ENCODE measurements around the gene IFNL4. TPM values are rescaled to one million over a fixed set of nuclear protein-coding genes. Genes with fewer than 3 reads are reported as not detected.

Gene IFNL4
- total and polyA plus RNA-seq, 10 of the 15 experiments (the other 5 are each of a cell fraction or from before 2014, with no cell fraction given) = not detected

- TF ChIP-seq SMC3 (IDR thresholded peaks at IDR 0.05; ENCODE audit: borderline replicate concordance, low read length) (no peak), NR2C2 (IDR thresholded peaks at IDR 0.05; ENCODE audit: borderline replicate concordance, control insufficient read depth, insufficient read length, low read depth) (no peak), YY1 (IDR thresholded peaks at IDR 0.05; ENCODE audit: low read depth, low read length) (no peak), EZH2 (IDR thresholded peaks at IDR 0.05; ENCODE audit: borderline replicate concordance, control insufficient read depth, low read depth, low read length) (no peak), TCF7 (IDR thresholded peaks at IDR 0.05; ENCODE audit: borderline replicate concordance) (no peak), RELA (IDR thresholded peaks at IDR 0.05; ENCODE audit: borderline replicate concordance, partially characterized antibody) (no peak), ZBTB33 (IDR thresholded peaks at IDR 0.05) (no peak), TCF12 (IDR thresholded peaks at IDR 0.05; ENCODE audit: low read depth, low read length) (no peak)
Observed at GRCh38 chr19:39199025-39199424, 49.6 kb downstream of the IFNL4 start (continued).

GRCh38 chr19:39197808-39198207 lies 50.8 kb downstream of the IFNL4 start:
- Histone ChIP-seq H3K4me3 (no peak overlapping the region), H3K36me3 (ENCODE audit: control insufficient read depth in 2 of 2, insufficient read depth in 2 of 2, low read length in 1 of 2) (no peaks in the 10 kb centered on the region), H3K79me2 (ENCODE audit: control insufficient read depth, insufficient read depth, low read length) (no peaks in the 10 kb centered on the region), H3K9ac (ENCODE audit: control insufficient read depth, insufficient read depth, low read length) (no peak overlapping the region), H3K4me2 (ENCODE audit: control insufficient read depth, insufficient read depth) (no peak overlapping the region), H3K27ac (ENCODE audit: control insufficient read depth, insufficient read depth) (no peak overlapping the region), H3K4me1 (ENCODE audit: control insufficient read depth, insufficient read depth, low read length) (no peaks in the 10 kb centered on the region), H4K20me1 (ENCODE audit: control insufficient read depth, insufficient read depth) (no peaks in the 10 kb centered on the region), H2AFZ (ENCODE audit: control insufficient read depth, low read depth, low read length) (no peak overlapping the region), H3K27me3 (replicated peaks in 1 of 2; ENCODE audit: control insufficient read depth in 2 of 2, insufficient read depth in 2 of 2, low read length in 1 of 2) (peaks cover 3 to 5% of the 10 kb centered on the region in 2 experiments; a peak in 2 of 4 replicates), H3K9me3 (replicated peaks; ENCODE audit: control insufficient read depth, insufficient read depth, low read length) (no peaks in the 10 kb centered on the region)
- RAD21 ChIA-PET (ENCODE audit: unreplicated experiment) = no interaction called here
- WGBS (ENCODE audit: insufficient coverage, insufficient replicate concordance, low lambda C conversion rate, missing lambda C conversion rate) = 50% methylated on average over 5 of the region's 5 CpGs
- CTCF ChIA-PET = no interaction called here
- no TSS peak for BruUV-seq (replicated peaks)
- in situ Hi-C loops (cut with MboI) (no loop called here), intact Hi-C loops (cut with micrococcal nuclease; ENCODE audit: unreplicated experiment) (no loop called here)
- SMC1A ChIA-PET (ENCODE audit: uncharacterized antibody, unreplicated experiment) = no interaction called here
- FAIRE-seq (no peak), DNase-seq (ENCODE audit: low read depth, low spot score) (no peak), ATAC-seq (no peak)
- POLR2A ChIA-PET = no interaction called here
- TF ChIP-seq ELK1 (IDR thresholded peaks at IDR 0.05; ENCODE audit: low read depth, low read length) (no peak), TARDBP (IDR thresholded peaks at IDR 0.05; ENCODE audit: borderline replicate concordance) (no peak), EP300 (IDR thresholded peaks at IDR 0.05; ENCODE audit: borderline replicate concordance in 1 of 2, control insufficient read depth in 1 of 2, low read depth in 2 of 2, low read length in 2 of 2) (no peak), E2F8 (IDR thresholded peaks at IDR 0.05; ENCODE audit: low read depth, partially characterized antibody) (no peak), EGR1 (IDR thresholded peaks at IDR 0.05; ENCODE audit: borderline replicate concordance in 1 of 2, low read depth in 2 of 2, low read length in 2 of 2) (no peak), BRCA1 (IDR thresholded peaks at IDR 0.05; ENCODE audit: low read depth, low read length) (no peak), HSF1 (IDR thresholded peaks at IDR 0.05; ENCODE audit: low read depth, low read length) (no peak), EZH2 (IDR thresholded peaks at IDR 0.05; ENCODE audit: borderline replicate concordance, control insufficient read depth, low read depth, low read length) (no peak), CBX3 (IDR thresholded peaks at IDR 0.05; ENCODE audit: borderline replicate concordance, low read depth) (no peak)
